Measurements from ENCODE around the gene NME3. TPM values are rescaled to one million over a fixed set of nuclear protein-coding genes. Genes with fewer than 3 reads are reported as not detected.
A peak's percentile ranks its signal among the peaks of the same experiment; 100 is the strongest.

The NME3 gene
- total and polyA plus RNA-seq, 9 of the 15 experiments (the other 6 are each of a cell fraction or from before 2014, with no cell fraction given) = 0.68 to 76.3 (median 11.5) TPM

DNA sequence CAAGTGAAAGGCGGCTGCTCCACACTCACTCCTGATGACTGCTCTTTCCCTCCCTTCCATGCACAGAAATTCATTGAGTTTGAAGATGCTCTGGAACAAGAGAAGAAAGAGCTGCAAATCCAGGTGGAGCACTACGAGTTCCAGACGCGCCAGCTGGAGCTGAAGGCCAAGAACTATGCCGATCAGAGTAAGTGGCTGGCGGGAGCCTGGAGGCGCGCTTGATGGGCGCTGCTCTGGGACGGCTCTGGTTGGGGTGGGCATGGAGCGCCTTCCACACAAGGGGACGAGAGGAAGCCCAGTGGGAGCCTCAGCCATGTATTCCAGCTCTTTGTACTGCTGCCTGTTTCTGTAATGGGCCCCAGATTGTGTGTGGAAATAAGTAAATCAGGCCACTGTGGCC, 46.9 kb downstream of the NME3 start (continued):
- TF ChIP-seq, protein P1, sequence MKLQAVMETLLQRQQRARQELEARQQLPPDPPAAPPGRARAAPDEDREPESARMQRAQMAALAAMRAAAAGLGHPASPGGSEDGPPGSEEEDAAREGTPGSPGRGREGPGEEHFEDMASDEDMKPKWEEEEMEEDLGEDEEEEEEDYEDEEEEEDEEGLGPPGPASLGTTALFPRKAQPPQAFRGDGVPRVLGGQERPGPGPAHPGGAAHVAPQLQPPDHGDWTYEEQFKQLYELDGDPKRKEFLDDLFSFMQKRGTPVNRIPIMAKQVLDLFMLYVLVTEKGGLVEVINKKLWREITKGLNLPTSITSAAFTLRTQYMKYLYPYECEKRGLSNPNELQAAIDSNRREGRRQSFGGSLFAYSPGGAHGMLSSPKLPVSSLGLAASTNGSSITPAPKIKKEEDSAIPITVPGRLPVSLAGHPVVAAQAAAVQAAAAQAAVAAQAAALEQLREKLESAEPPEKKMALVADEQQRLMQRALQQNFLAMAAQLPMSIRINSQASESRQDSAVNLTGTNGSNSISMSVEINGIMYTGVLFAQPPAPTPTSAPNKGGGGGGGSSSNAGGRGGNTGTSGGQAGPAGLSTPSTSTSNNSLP (IDR thresholded peaks at IDR 0.05; ENCODE audit: borderline replicate concordance, low read depth, low read length) = no peak
- TF ChIP-seq NELFE (IDR thresholded peaks at IDR 0.05; ENCODE audit: insufficient read depth, insufficient read length) (no peak), NFRKB (IDR thresholded peaks at IDR 0.05; ENCODE audit: low read depth) (no peak), ZNF780A (CRISPR knock-in tag; IDR thresholded peaks at IDR 0.05) (no peak), CHD2 (IDR thresholded peaks at IDR 0.05; ENCODE audit: low read depth, low read length) (no peak)

DNA sequence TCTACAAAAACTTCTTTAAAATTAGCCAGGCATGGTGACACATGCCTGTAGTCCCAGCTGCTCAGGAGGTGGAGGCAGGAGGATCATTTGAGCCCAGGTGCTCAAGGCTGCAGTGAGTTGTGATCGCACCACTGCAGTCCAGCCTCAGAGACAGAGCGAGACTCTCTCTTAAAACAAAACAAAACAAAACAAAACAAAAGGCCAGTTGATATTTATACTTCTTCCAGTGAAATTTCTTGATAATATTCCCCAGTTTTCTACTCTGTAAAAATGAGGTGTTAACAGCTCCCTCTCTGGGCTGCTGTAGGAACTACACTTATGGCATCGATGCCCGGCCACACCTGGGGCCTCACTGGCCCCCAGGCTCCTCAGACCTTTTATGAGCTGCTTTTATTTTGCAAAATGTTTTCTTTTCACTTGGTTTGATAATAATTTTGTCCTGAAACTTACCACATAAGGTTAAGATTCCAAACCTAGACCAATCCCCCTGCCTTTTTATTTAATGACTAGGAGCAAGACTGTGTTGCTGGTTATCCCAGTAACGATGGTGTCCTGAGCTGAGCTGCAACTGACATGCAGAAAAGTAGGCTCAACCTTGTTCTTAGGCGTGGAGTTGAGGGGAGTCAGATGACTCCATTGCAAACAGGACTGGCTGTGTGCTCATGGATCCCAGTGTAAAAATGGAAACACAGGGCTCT, 47.7 kb downstream of the NME3 start:
- H3K27ac ChIP-seq (ENCODE audit: extremely low read depth, low read depth, low read length) = no peak overlapping the region
- intact Hi-C loops (cut with micrococcal nuclease) = no loop called here
- H4K20me1 ChIP-seq (replicated peaks; ENCODE audit: control insufficient read depth, insufficient read depth, low read length) = no peaks in the 10 kb centered on the region; the same call in 1 of the 2 replicates
- ChIA-PET CTCF (ENCODE audit: low intra/inter-chr PET ratio) (no interaction called here), POLR2A (interaction anchor here (0.6 to 1.2 kb wide), 5 partner anchors 10 to 231 kb away, joined by 3 to 11 read pairs (median 4); partner anchors contain the start of gene TELO2)
- BruUV-seq (replicated peaks) = no TSS peak
- DNase-seq (ENCODE audit: extremely low read depth in 1 of 4, low spot score in 3 of 4) (peak; percentile 55 to 69 (median 64)), FAIRE-seq (peak; percentile 65), ATAC-seq (peak; percentile 89)
- peaks cover 27% of the 10 kb centered on the region; the same call in 2 of the 3 replicates for H3K36me3 ChIP-seq (ENCODE audit: control insufficient read depth, insufficient read depth, low read length)
- H3K9me1 ChIP-seq (ENCODE audit: control insufficient read depth, insufficient read depth, low read length) = no peaks in the 10 kb centered on the region
- no peaks in the 10 kb centered on the region for H3K27me3 ChIP-seq (ENCODE audit: control insufficient read depth in 2 of 2, insufficient read depth in 2 of 2, low read length in 2 of 2)
- no peak overlapping the region for H3K4me3 ChIP-seq
- no peak overlapping the region for H2AFZ ChIP-seq (ENCODE audit: low read depth, low read length)
- H3K4me1 ChIP-seq (replicated peaks in 1 of 2; ENCODE audit: control insufficient read depth in 2 of 2, insufficient read depth in 2 of 2, low read length in 2 of 2) = peaks cover 9 to 26% of the 10 kb centered on the region in 2 experiments; a peak in 3 of 5 replicates
- no peaks in the 10 kb centered on the region for H3K9me3 ChIP-seq (replicated peaks; ENCODE audit: control insufficient read depth, insufficient read depth, low read depth, low read length)
- H3K4me2 ChIP-seq (ENCODE audit: insufficient read depth, low read length) = no peak overlapping the region
- in situ Hi-C loops (cut with MboI) = no loop called here
- WGBS (ENCODE audit: insufficient coverage, low coverage, missing lambda C conversion rate) = 26% methylated on average over 6 of the region's 6 CpGs
- peaks cover 21% of the 10 kb centered on the region for H3K79me2 ChIP-seq (ENCODE audit: control insufficient read depth, insufficient read depth, low read length)
- H3K9ac ChIP-seq (ENCODE audit: insufficient read depth in 1 of 2, low read depth in 2 of 2, low read length in 2 of 2) = no peak overlapping the region
- TF ChIP-seq, protein P2, sequence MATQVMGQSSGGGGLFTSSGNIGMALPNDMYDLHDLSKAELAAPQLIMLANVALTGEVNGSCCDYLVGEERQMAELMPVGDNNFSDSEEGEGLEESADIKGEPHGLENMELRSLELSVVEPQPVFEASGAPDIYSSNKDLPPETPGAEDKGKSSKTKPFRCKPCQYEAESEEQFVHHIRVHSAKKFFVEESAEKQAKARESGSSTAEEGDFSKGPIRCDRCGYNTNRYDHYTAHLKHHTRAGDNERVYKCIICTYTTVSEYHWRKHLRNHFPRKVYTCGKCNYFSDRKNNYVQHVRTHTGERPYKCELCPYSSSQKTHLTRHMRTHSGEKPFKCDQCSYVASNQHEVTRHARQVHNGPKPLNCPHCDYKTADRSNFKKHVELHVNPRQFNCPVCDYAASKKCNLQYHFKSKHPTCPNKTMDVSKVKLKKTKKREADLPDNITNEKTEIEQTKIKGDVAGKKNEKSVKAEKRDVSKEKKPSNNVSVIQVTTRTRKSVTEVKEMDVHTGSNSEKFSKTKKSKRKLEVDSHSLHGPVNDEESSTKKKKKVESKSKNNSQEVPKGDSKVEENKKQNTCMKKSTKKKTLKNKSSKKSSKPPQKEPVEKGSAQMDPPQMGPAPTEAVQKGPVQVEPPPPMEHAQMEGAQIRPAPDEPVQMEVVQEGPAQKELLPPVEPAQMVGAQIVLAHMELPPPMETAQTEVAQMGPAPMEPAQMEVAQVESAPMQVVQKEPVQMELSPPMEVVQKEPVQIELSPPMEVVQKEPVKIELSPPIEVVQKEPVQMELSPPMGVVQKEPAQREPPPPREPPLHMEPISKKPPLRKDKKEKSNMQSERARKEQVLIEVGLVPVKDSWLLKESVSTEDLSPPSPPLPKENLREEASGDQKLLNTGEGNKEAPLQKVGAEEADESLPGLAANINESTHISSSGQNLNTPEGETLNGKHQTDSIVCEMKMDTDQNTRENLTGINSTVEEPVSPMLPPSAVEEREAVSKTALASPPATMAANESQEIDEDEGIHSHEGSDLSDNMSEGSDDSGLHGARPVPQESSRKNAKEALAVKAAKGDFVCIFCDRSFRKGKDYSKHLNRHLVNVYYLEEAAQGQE (IDR thresholded peaks at IDR 0.05; ENCODE audit: borderline replicate concordance) = peak; percentile 19; the same call in 1 of the 2 replicates
- TF ChIP-seq, protein P2 (CRISPR knock-in tag; IDR thresholded peaks at IDR 0.05; ENCODE audit: low read depth) = no peak
- 0 out of 2 replicates have a peak, but pooled peaks have one; percentile 35 for TF ChIP-seq KLF16 (IDR thresholded peaks at IDR 0.05)
